HG03025 (cell line): ENCODE data around the gene LRRC47.

ENCODE experiments used
- ATAC-seq: cut with Tn5 transposase; IDR thresholded peaks from one replicate; pipeline ENCODE4 v1.9.1; 2021; ENCODE audit warnings: mild to moderate bottlenecking, moderate library complexity; ENCODE audit not compliant: unreplicated experiment, low FRiP score

LRRC47 gene

DNA sequence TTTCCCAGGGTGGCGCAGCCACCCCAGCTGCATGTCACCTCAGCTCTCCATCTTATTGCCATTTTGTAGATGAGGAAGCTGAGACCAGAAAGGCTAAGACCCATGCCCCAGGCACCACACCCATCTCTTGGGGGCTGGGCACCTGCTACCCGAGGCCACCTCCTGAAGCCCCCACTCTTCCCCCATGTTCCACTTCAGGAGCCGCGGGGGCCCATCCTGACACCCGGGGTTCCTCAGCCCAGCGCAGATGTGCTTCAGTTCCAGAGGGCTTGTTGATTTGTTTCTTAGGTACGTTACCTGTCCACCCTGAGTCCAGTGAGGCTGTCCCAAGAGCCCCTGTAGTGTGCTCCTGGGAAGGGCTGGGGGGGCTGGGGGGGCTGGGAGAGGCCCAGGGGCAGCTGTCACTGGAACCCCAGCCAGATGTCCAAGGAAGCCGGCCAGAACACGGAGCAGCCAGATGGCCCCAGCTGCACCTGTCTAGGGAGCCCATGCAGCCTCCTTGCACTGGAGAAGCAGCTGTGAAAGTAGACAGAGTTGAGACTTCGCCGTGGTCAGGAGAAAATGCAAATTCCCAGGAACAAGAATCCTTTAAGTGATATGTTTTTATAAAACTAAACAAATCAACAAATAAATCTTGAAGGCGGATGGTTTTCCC is 61.1 kb downstream of the LRRC47 start:
- no peak for ATAC-seq

DNA sequence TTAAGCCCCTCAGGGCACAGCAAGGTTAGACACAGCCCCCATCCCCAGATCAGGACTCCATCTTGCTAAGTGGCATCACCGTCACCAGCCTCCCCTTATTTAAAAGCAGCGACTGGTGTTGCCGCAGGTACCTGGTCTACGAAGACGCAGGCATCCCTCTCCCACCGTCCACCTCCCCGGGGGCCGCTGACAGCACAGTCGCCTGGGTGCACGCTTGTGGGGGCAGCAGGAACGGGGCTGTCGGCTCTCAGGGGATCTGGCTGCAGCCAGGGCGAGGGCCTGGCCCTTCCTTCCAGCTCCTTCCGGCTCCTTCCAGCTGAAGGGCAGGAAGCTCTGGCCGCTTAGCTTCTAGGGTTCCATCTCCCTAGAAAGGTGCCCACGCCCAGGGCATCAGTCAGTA is 61.7 kb downstream of the LRRC47 start:
- no peak for ATAC-seq

DNA sequence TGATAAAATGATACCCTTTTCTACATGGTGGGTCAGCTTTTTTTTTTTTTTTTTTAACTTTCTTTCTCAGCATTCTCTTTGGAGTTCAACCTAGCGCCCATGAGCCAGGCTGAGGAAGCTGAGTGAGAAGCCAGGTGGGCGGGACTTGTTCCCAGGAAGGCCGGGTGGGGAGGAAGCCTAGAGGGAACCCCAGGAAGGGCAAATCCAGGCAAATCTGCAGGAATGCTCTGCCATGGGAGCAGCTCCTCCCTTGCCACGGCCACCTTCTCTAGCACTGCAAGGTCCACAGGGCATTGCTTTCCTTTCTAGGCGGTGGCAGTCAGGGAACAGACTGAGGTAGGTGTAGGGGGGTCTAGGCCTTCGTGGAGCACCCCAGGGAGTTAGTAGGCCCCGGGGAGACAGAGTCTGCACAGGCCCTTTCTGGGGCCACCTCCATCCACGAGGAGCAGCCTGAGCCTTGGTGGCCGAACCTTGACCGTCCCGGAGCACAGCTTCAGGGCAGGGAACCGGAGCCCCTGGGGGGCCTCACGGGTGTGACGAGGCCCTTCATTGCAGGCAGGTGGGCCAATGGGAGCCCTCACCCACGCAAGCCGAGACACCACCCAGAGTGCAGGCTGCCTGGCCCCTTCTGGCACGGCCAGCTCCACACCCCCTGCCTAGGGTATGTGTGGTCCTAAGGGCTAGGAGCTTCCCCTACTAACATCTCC is 62.3 kb downstream of the LRRC47 start:
- no peak for ATAC-seq

- ATAC-seq = no peak
Observed at GRCh38 chr1:3733094-3733882, 63.0 kb downstream of the LRRC47 start.

- no peak for ATAC-seq
Observed at GRCh38 chr1:3732434-3733093, 63.7 kb downstream of the LRRC47 start.

GRCh38 chr1:3731583-3732433 is 64.5 kb downstream of the LRRC47 start:
- no peak for ATAC-seq

DNA sequence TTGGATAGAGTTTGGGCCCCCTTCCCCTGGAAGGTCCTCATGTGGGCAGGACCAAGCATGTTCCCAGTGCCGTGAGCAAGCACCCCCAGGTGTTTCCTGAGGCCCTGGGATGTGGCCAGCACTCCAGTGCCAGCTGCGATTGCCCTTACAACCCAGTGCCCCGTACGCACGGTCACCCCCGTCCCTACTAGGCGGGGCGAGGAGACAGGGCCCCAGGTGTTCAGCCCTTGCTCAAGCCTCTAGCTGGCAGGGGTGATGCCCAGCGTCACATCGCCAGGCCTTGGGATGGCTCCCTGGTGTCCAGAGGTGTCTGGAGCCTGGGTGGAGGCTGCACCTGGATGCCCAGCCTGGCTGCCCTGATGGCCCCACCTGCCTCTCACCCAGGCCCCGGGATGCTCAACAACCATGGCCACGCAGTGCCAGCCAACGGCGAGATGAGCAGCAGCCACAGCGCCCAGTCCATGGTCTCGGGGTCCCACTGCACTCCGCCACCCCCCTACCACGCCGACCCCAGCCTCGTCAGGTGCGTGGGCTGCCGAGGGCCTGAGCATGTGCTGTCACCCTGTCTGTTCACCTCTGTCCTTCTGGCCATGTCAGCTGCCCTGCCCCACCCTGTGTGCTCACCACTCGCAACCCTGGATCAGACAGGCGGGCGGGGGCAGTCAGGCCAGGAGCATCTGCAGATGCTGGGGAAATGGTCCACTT is 65.6 kb downstream of the LRRC47 start:
- no peak for ATAC-seq

GRCh38 chr1:3729594-3730542 is 66.4 kb downstream of the LRRC47 start:
- ATAC-seq = no peak
